T-helper 1 cell treated with Interleukin-12 subunit alpha and Interleukin-12 subunit beta and Interleukin-4 antibody, amounts not matched to agents 30 ng/mL and 1 ng/mL, for 36 hours (primary cell): ENCODE results near the gene A2ML1. TPM values are rescaled to one million over a fixed set of nuclear protein-coding genes. Genes with fewer than 3 reads are reported as not detected.
"Not testable (repeated sequence)": the region's sequence is repeated elsewhere in the genome, so short reads cannot be mapped to it uniquely, and the experiment has no call there.

Experiments
- intact Hi-C: fragments of 100-400 bp; cut with micrococcal nuclease; formaldehyde crosslinking; loops from one replicate; pipeline ENCODE4 v1.15.1; 2024
- total RNA-seq: library from RNA; stranded (reverse); gene quantifications from 2 replicates; pipeline ENCODE4 v1.2.3, GENCODE V29; 2022

The A2ML1 gene
- total RNA-seq, 1 donor from 2014 or later, result not detected

GRCh38 chr12:8816448-8817050, 5.9 kb upstream of the A2ML1 start:
- intact Hi-C loops, result no loop called here

DNA sequence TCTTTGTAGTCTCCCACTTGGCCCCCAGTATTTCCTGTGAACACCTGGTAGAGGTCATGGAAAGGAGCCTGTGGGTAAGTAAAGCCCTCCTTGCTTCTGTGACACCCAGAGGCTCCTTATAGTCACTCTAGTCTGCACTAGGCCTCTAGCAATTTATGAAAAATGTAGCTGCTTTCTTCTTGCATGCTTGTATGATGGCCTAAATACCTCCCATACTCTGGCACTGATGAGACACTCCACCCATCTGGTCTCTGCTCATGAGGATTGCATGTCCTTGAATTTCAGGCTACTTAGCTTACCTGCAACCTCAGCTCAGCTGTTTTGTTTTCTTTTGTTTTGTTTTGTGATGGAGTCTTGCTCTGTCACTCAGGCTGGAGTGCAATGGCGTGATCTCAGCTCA, 4.6 kb upstream of the A2ML1 start:
- intact Hi-C loops, result no loop called here

GRCh38 chr12:8818526-8818925, 3.9 kb upstream of the A2ML1 start:
- intact Hi-C loops, result no loop called here

DNA sequence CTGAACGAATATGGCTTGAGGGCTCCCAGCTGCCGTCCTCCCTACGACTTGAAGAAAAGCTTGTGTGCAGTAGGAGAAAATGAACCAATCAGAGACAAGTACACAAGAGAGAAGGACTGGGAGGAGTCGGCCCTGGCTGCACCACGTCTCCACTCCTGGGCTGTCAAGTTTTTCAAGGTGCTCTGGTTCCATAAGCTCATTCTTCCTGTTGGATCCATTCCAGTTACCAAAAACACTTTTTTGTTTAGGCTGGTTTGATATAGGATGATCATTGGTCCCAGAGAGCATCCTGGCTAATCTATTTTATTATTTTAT, 2.8 kb upstream of the A2ML1 start:
- intact Hi-C loops, result no loop called here

GRCh38 chr12:8820676-8821407, 1.6 kb upstream of the A2ML1 start:
- intact Hi-C loops, result not testable (repeated sequence)

GRCh38 chr12:8821591-8821990, 830 bp upstream of the A2ML1 start:
- intact Hi-C loops, result no loop called here

DNA sequence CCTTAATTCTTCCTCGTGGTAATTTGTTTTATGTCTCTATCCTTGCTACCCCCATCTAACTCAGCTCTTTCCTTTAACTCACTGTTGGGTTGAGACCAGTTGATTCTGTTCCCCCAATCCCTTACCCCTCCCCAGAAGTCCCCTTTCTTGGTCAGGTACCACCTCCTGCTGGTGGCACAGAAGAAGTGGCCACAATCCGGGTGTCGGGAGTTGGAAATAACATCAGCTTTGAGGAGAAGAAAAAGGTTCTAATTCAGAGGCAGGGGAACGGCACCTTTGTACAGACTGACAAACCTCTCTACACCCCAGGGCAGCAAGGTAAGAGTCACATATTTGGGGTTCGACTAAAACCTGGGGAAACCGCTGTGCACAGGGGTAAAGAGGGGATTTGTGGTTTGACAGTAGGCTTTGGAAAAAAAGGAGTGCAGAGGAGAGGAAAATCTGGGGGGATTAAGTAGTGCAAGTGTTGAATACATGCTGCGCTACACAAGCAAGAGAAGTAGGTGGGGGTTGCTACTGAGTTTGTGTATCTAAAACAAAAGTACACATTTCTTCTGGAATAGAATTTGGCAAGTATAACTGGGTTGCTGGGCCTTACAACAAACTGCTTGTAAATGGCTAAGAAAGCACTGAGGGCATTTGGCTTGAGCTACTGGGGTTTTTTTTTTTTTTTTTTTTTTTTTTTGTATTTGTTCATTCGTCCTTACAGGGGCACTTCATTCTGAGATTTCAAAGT, 1.3 kb downstream of the A2ML1 start:
- intact Hi-C loops, result no loop called here

DNA sequence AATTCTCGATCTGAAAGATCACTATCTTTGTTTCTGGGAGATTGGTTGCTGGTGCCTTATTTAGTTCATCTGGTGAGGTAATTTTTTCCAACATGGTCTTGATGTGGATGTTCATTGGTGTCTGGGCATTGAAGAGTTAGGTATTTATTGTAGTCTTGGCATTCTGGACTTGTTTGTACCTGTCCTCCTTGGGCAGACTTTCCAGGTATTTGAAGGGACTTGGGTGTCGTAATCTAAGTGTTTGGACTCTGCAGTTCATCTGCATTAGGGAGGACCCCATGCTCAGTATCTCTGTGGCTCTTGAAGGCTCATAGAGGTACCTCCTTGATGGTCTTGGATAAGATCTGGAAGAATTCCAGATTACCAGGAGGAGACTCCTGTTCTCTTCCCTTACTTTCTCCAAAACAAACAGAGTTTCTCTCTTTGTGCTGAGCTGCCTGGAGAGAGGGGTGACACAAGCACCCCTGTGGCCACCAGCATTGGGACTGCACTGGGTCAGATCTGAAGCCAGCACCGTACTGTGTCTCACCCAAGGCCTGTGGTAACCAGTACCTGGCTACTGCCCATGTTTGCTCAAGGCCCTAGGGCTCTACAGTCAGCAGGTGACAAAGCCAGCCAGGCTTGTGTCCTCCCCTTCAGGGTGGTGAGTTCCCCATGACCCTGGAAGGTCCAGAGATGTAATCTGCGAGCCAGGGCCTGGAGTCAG, 5.3 kb downstream of the A2ML1 start:
- intact Hi-C loops, result no loop called here

- intact Hi-C loops, result no loop called here
Measured at GRCh38 chr12:8828257-8829124, 6.1 kb downstream of the A2ML1 start.

- intact Hi-C loops, result no loop called here
Measured at GRCh38 chr12:8829125-8829518, 6.7 kb downstream of the A2ML1 start.

DNA sequence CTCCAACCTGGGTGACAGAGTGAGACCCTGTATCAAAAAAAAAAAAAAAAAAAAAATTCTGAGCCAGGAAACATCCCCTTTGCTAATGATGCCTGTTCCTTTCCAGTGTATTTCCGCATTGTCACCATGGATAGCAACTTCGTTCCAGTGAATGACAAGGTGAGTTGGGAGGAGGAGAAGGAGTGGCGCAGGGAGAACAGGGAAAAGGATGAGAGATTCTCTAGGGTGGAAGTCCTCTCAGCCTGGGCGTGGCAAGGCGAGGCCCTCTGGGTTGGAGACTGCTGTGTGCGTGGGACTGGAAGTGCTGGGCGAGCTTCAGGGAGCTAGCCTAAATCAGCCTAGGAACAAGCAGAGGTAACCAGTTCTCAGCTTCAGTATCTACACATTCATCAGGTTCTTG, 7.2 kb downstream of the A2ML1 start:
- intact Hi-C loops, result no loop called here

DNA sequence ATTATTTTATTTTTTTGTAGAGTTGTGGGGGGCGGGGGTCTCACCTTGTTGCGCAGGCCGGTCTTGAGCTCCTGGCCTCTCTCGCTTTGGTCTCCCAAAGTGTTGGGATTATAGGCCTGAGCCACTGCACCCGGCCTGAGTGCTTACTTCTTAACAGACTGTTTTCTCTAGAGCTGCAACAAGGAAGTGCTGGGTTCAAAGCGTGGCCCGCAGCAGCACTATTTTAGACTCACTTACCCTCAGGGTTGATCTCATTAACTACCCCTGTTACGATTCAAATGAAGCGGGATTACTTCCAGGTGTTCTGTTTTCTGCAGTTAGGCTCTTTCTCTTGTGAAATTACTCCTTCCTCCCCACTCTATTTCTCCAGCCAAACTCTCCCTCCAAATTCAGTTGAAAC, 8.7 kb downstream of the A2ML1 start:
- intact Hi-C loops, result no loop called here

GRCh38 chr12:8832500-8832899, 10.1 kb downstream of the A2ML1 start:
- intact Hi-C loops, result no loop called here

DNA sequence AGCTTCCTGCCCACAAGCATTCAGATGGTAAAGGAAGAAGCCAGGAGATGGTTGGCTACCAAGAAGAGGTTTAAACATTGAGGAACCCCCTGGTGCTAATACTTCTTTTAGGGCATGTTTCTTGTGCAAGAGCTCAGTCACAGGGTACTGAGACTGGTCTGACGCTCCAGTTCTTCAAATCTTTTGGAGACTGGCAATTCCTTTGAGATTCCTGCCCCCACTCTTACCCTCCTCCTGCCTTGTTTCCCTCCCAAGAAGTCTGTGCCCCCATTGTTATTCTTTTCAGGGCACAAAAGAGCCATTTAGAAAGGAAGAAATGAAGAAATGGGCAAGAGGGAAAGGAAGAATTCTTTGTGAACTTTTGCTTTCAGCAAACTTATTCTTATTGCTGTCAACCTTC, 11.8 kb downstream of the A2ML1 start:
- intact Hi-C loops, result no loop called here

DNA sequence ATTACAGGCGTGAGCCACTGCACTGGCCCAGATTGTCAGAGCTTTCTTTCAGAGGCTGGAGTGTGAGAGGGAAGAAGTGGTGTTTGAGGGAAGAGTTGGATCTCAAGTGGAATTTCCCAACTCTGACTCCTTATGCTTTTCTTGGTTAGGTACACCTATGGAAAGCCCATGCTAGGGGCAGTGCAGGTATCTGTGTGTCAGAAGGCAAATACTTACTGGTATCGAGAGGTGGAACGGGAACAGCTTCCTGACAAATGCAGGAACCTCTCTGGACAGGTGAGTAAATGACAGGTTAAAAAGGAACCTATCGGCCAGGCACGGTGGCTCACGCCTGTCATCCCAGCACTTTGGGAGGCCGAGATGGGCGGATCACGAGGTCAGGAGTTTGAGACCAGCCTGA, 14.9 kb downstream of the A2ML1 start:
- intact Hi-C loops, result no loop called here

DNA sequence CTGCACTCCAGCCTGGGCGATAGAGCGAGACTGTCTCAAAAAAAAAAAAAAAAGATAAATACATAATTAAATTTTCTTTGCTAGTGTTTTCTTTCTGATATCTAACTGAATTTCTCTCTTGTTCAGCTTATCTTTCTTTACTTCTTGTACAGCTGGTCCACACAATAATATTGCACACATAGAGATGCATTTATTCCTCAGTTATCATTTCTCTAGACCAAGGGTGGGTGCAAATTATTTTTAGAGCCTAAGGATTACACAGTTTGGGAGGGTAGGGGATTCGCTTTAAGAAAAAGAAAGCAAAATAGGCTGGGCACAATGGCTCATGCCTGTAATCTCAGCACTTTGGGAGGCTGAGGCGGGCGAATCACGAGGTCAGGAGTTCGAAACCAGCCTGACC, 17.9 kb downstream of the A2ML1 start:
- intact Hi-C loops, result no loop called here

GRCh38 chr12:8840938-8841633, 18.7 kb downstream of the A2ML1 start:
- intact Hi-C loops, result no loop called here

- intact Hi-C loops, result no loop called here
Measured at GRCh38 chr12:8841778-8842177, 19.4 kb downstream of the A2ML1 start.

GRCh38 chr12:8844665-8845064, 22.2 kb downstream of the A2ML1 start:
- intact Hi-C loops, result no loop called here

DNA sequence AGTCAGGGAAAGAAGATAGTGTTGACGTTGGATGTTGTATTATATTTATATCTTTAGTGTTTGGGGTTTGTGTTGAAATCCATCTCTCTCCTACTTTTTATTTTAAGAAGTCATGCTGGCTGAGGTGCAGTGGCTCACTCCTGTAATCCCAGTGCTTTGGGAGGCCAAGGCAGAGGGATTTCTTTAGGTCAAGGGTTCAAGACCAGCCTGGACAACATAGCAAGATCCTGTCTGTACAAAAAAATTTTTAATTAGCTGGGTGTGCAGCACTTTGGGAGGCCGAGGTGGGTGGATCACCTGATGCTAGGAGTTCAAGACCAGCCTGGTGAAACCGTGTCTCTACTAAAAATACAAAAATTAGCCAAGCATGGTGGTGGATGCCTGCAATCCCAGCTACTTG, 23.9 kb downstream of the A2ML1 start:
- intact Hi-C loops, result no loop called here

- intact Hi-C loops, result no loop called here
Measured at GRCh38 chr12:8847435-8847834, 25.0 kb downstream of the A2ML1 start.
